Superior temporal gyrus (tissue), 1 donor: ENCODE data around the gene SLC6A4.
"Not testable (repeated sequence)": the region's sequence is repeated elsewhere in the genome, so short reads cannot be mapped to it uniquely, and the experiment has no call there.

ENCODE experiments used
- DNase-seq: peaks from one replicate; pipeline ENCODE4 v3.0.0-alpha.2; 2016; ENCODE audit errors: extremely low spot score

SLC6A4 gene

DNA sequence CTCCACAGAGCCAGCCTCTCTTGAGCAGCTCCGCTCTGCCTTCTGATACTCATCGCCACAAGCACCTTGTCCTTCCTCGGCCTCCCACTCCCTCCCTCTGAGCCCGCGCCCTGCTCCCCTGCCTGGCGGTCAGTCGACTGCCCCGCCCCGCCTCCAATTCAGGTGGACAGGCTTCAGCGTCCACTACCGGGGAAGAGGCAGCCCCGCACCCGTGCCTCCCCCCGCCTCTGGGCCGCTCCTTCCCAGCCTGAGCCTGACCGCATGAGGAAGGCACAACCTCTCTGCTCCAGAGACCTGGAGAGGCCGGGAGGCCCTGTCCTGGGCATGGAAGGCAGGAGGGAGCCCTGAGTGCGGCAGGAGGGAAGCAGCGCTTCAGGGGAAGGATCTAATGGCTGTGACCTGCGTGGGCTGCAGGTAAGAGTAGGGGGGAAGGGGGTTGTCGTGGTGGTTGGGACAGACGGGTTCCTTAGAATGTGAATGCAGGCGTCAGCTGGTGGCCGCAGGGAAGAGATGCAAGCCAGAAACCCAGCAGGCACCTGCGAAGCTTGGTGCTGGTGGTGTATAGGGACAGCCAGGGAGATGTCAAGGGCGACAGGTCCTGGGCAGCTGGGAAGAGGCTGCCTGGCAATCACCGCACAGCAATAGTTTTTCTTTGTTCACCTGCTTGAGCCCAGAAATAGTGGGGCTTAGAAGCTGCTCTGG lies 3.0 kb upstream of the SLC6A4 start:
- no peak for DNase-seq

DNA sequence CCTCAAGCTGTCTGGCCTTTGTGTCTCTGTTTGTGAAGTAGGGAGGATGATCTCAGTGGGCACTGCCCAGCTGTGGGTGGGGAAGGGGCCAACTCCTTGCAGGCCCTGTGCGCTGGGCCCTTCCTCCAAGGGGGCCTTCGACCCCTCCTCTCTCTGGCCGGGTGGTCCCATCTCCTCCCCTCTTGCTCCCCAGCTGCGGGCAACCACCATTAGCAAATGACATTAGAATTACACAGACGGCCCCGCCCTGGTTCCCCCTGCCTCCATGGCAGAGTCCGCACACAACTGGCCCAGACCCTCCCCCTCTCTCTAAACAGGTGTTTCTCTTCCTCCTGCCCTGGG lies 2.5 kb upstream of the SLC6A4 start:
- DNase-seq: no peak

DNA sequence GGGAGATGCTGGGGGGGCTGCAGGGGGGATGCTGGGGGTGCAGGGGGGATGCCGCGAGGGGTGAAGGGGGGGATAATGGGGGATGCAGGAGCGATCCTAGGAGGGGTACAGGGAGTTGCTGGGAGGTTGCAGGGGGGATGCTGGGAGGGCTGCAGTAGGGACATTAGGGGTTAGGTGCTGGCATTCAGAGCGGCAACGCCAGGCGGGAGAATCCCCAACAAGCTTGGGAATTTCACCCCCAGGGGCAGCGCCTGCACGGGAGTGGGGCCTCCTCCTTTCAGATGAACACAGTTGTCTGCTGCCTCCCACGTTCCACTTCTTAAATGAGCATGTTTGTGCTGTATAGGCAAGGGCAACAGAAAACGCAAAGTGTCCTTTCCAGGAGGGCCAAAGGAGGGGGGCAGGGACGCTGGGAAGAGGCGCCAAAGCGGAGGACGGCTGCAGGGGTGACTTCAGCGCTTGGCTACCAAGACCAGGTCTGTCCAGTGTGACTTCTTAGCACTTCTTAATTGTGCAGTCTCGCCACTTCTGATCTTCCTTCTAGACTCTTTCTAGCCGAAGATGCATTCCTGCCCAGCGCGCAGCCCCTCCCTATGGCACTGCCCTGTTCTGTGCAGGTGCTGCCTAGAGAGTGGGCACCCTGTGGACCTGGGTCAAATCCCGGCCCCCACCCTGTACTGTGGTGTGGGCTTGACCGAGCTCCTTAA lies 2.0 kb upstream of the SLC6A4 start:
- no peak for DNase-seq

DNA sequence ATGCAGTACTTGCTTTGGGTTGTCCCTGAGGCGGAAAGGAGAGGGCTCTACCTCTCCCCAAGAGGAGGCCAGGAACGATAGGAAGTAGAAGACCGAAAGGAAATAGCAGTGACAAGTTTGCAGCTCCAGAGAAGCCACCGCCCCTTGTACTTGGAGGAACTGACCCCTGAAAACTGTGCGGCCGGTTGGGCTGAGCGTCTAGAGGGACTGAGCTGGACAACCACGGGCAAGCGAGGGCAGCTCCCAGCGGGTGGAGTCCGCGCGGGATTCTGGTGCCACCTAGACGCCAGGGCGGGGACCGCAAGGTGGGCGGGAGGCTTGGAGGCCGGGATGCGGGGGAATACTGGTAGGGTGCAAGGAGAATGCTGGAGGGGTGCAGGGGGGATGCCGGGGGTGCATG lies 1.3 kb upstream of the SLC6A4 start:
- no peak for DNase-seq

DNA sequence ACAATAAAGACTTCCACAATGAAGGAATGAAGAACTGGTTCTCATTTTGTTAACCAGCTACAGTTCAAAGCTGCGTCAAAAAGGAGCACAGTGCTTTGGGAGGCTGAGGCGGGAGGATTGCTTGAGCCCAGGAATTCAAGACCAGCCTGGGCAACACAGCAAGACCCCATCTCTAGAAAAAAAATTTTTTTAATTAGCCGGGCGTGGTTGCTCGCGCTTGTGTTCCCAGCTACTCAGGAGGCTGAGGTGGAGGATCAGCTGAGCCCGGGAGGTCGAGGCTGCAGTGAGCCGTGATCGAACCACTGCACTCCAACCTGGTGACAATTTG lies 764 bp upstream of the SLC6A4 start:
- no peak for DNase-seq

DNA sequence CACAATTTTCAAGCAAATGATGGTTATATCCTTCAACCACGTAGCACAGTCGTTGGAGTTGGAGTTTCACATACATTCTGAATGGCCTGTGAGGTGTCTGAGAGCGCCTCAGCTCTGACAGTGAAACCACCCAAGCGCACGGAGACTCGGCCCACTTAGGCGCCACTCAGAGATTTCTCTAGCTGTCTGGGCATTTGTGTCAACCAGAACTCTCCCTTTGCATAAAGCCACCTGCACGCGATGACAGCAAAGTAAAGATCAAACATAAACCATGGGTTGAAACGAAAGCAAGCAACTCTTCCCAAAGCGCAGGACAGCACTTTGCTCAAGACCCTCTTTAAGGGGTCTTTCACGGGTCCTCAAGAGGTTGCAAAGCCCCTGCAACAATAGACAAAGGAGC lies 533 bp downstream of the SLC6A4 start:
- DNase-seq: no peak

DNA sequence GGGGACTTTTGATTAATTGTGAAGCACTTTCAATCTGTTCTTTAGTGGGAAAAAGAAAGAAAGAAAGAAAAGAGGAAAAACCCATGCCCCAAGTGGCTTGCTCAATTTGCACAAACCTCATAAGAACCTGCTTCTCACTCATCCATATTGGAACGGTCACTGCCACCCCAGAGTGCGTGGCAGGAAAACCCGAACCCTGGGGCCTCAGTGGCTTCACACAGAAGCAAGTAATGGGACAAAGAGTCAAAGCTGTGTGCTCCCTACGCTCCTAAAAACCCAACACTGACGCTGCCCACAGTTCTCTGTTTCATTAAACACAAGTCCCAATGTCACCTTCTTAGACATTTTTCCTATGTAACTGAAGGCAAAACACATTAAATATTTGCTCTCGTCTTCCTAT lies 1.2 kb downstream of the SLC6A4 start:
- no peak for DNase-seq

DNA sequence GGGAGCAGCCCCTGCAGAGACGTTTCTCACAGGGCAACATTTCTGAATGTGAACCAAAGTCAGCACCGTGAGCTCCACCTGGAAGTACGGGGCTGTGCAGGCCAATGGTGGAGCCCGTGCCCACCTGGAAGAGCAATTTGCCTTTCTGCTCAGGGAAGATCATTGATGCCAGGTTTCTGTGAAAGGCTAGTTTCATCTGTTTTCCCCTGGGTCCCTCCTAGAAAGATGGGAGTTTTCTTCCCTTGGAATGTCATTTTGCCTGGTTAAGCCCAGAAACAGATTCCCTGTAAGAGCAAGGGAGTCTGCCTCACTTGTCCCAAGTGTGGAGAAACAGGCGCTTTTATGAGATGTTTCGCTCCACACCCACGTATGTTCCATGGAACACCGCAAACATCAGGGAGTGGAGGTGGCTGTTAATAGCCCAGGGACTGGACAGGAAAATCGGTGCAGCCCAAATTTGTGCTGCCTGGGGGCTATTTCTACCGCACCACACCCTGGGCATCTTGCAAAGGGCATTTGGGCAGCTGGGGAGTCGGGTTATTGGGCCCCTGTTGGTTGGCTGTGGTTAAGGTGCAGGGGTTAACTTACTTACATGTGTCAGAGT lies 2.6 kb downstream of the SLC6A4 start:
- DNase-seq: no peak

DNA sequence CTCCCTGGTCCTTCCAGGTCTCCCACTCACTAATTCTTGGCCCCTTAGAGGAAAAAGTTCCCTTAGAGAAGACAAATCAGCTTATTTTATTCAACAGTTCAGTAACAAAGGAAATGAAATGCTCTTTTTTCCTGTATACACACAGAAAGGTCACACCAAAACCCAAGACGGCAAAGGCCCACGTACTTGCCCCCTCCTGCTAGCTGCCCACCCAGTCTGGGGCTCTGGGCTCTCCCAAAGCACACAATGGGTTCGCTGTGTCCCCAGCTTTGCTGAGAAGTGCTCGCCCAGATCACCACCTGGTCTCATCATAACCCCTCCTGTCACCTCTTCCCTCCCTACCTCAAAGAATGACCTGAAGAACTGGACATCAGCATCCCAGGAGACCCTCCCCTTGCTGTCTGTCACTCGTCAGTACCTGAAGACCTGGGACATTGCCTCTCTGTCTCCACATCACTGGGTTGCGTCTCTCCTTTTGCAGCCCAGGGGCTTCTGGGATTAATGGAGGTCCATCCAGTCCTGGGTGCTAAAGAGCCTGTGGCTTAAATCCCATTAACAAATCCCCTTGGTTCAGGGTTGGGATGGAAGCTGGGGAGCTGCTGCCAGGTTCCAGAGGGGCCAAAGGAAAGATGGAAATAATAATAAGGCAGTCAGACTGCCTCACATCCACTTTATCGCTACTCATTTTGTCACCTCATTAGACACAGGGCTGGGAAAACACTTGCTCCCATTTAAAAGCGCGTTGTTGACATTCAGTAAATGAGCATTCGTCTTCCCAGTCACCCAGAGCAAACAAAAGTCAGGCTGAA lies 3.3 kb downstream of the SLC6A4 start:
- DNase-seq: no peak

DNA sequence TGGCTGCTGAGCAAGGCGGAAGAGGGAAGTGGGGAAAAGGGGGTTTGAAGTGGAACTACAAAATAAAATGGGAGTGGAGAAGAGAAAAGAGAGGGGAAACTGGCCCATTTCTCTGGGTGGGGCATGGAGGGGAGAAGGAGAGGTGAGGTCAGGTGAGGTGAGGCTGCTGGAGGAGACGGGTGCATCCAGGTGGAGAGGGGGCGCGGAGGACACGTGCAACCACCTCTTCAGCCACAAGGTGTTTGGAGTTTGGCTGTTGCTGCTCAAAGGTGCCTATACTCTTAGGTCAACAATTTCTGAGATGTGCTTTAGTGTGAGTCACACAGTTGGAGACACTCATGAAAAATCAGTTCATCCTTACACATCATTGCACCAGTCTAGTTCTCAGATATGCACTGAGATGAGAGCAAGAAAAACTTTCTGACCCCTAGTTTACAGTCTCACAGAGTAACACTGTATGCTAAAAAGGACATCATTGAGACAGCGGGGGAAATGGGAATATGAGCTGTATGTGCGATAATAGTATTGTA lies 4.8 kb downstream of the SLC6A4 start:
- DNase-seq: no peak

DNA sequence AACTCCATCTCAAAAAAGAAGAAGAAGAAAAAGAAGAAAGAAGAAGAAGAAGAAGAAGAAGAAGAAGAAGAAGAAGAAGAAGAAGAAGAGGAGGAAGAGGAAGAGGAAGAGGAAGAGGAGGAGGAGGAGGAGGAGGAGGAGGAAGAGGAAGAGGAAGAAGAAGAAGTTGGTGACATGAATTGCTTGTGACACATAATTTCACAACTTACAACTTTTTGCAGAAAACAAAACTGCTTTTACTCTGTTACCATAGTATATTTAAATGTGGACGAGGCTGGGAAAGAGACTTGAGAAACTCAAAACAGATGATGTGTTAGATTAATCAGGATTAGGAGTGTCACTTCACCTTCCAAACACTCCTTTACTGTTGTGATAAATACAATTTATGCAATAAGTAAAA lies 5.5 kb downstream of the SLC6A4 start:
- DNase-seq: not testable (repeated sequence)

DNA sequence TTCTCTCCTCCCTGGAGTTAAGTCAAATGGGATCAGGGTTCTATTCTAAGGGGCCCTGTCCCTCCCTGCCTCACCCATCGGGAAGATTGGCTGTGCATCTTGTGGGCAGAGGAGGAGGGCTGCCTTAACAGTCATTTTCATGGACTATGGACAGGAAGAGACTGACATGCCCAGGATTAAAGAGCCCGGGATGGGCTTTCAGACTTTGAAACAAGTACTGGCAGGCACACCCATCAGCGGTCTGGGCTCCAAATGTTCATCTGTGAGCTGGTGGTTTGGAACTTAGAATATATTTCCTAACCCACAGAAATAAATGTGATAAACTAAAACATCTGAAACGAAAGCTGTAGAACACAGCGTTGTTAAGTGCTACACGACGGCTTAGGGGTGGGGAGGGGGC lies 6.5 kb downstream of the SLC6A4 start:
- no peak for DNase-seq

DNA sequence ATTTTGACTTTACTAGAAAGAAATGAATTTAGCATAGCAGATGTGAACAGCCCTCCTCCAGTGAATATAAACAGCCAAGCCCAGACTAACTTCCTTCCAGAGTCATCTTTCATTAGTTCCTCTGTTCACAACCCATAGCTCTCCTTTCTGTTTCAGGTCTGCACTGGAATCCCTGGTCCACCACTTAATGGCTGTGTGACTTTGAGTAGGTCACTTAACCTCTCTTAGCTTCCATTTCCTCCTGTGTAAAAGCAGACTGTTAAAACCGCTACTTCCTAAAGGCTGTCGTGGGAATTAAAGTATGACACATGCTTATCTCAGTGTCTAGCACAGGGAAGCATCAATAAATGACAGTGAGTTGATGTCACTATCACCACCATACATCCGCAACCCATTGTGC lies 7.5 kb downstream of the SLC6A4 start:
- DNase-seq: no peak

DNA sequence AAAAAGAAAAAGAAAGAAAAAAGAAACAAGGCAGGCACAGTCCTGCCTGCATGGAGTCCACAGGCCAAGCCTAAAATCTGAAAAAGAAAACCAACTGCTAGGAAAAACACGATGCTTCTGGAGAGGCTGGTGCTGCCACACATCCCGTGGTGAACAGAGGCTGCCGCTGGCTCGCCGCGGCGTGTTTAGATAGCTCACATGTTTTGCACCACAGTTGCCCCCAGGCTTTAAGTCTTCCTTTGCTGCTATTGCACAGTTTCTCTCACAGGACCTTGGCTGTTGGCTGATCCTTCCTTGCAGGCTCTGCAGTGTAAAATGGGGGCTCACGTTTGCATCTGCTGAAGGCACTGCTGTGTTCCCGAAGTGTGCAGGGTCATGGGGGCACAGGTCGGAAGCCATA lies 8.6 kb downstream of the SLC6A4 start:
- no peak for DNase-seq

DNA sequence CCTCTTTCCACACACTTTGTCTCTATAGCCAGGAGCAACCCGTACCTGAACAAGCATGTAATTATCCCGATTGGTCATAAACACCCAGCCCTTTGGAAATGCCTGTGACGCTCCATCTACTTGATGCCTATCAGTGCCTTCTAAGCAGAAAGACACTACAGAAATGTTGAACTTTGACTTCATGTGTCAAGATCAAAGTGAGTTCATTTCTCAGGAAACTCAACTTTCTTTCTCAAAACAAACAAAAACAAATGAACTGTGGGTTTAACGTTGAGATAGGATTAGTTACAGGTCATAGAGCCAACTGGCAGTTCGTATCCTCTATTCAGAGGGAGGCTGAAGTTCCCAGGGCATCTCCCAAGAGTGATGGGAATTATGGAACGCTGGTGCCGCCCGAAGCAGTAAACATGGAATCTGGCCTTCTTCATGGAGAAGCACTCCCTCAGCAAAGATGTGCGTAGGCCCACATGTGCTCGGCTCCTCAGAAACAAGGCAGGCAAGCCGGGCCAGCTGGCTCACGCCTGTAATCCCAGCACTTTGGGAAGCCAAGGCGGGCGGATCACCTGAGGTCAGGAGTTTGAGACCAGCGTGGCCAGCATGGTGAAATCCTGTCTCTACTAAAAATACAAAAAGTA lies 9.5 kb downstream of the SLC6A4 start:
- DNase-seq: no peak

DNA sequence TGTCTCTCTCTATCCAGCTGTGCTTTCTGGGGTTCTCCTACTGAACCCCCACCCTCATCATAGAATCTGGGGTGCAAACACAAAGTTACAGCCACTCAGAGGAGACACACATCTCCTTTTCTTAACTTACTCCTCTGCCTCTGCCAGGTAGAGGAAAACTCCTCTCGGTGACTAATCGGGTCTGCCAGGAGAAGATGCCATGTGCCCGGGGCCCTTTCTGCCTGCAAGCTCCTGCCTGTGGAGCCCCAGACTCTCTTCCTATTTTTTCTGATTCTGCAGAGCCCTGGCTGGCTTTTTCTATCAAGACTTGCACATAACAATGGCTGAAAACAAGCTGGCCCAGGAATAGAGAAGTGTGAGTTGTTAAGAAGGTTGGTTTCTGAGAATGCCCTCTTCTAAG lies 10.4 kb downstream of the SLC6A4 start:
- no peak for DNase-seq

DNA sequence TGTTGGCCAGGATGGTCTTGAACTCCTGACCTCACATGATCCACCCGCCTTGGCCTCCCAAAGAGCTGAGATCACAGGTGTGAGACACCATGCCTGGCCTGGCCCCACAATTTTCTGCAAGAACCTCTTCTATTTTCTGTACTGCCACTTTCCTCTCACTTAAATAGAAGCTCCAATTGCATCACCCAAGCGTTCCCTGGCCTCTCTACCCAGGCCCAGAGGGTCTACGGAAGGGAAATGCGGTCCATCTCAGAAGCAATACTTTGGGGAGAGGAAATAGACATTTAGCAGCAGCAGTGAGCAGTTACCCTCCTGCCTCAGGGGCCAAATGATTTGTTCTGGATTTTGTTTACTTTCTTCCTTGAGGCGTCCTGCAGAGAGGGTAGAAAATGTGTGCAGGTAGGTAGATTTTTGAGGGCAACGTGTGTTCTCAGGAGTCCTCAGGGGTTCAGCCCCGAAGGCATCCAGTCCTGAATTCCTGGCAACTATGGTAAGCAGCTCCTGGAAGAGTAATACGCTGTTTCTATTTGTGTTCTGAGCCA lies 11.0 kb downstream of the SLC6A4 start:
- DNase-seq: no peak

DNA sequence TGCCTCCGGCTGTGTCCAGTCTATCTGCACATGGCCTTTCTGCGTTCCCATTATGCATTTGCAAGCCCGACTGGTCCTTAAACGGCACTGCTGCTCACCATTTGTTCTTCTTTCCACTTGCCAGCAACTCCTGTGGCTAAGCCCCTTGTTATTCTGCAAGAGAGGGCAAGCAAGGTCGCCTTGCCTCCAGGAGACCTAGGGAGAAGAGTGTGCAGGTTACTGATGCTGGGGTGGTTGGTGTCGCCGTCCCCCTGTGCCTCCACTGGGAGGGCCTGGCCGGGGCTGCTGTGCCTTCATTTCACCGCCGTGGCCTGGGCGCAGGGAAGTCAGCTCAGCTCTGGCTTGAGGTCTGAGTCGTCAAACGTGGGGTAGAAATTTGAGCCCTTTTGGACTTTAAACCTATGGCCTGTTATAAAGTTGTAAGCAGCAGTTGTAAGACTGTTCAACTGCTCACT lies 12.7 kb downstream of the SLC6A4 start:
- DNase-seq: no peak

DNA sequence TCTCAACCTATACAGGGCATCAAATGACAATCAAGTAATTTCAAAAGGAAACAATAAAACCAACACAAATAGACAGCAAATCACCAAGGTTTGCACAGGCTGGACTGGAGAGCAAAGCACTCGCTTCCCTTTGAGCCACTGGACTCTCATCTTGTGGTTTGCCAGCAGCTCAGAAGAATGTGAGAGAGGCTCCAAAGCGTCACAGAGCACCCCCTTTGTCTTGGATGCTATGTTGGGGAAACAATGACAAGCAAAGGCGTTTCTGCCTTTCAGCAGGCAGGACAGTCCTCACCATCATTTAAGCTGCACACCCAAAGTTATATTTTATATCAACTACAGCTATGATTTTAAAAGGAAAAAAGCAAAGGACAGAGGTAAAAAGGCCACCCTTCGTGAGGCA lies 13.2 kb downstream of the SLC6A4 start:
- DNase-seq: no peak

DNA sequence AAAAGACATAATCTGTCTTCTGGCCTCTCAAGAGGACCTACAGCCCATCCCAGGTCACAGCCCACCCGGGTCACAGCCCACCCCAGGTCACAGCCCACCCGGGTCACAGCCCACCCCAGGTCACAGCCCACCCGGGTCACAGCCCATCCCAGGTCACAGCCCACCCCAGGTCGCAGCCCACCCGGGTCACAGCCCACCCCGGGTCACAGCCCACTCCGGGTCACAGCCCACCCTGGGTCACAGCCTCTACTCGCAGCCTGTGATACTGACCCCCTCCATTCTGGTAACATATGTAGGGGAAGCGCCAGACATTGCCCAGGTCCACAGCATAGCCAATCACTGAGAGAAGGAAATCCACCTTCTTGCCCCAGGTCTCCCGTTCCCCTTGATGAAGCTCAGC lies 14.2 kb downstream of the SLC6A4 start:
- DNase-seq: no peak

DNA sequence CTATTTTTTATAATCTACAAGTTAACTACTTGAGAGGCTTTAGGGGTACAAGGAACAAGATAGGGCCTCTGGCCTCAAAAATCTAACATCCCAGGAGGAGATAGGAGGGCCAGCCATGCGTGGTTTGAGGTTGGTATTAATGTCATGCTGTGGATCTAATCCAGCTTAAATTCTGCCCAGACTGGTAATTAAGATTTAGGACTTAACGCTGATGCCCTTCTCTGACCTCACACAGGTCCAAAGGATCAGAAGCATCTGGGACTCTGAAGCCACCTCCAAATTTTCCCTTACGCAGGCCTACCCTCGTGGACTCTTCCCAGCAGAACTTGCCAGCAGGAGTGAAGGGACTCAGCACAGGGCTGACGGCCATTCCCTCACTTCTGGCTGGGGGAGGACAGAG lies 15.1 kb downstream of the SLC6A4 start:
- DNase-seq: no peak

DNA sequence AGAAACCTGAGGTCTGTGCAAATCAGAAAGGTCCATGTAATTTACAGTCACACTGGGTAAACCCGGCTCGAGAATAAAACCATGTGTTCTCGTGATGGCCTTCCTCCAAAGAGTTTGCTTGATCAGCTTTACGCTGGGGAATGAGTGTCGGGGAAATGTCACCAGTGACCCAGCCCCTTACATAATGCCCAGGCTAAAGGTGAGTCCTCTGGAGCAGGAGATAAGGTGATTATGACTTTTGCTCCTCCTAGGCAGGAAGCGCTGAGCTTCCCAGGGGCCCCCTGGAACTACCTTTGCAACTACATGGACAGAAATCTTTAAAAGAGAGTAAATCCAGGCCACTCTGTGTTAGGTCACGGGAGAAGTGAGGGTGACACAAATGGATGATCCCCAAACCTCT lies 15.7 kb downstream of the SLC6A4 start:
- DNase-seq: no peak
